ENCODE measurements around the gene RPP25. TPM values are rescaled to one million over a fixed set of nuclear protein-coding genes. Genes with fewer than 3 reads are reported as not detected.

RPP25 gene
- total and polyA plus RNA-seq, 2 of the 13 experiments (the other 11 are each of a cell fraction or from before 2014, with no cell fraction given): 0.05 to 0.11 TPM

- TF ChIP-seq ZNF407 (CRISPR knock-in tag; IDR thresholded peaks at IDR 0.05; ENCODE audit: not compliant biosample characterization) (no peak), ZNF724P (CRISPR knock-in tag; IDR thresholded peaks at IDR 0.05; ENCODE audit: borderline replicate concordance) (peak; percentile 38; the same call in 1 of the 2 replicates), SOX5 (CRISPR knock-in tag; IDR thresholded peaks at IDR 0.05; ENCODE audit: borderline replicate concordance) (peak; percentile 46; the same call in 1 of the 2 replicates), ZNF678 (CRISPR knock-in tag; IDR thresholded peaks at IDR 0.05) (no peak), ZNF121 (CRISPR knock-in tag; IDR thresholded peaks at IDR 0.05) (no peak), CSRNP1 (CRISPR knock-in tag; IDR thresholded peaks at IDR 0.05) (no peak; the same call in 1 of the 2 replicates), ELF4 (CRISPR knock-in tag; IDR thresholded peaks at IDR 0.05; ENCODE audit: borderline replicate concordance) (0 out of 2 replicates have a peak, but pooled peaks have one; percentile 17), SP4 (CRISPR knock-in tag; IDR thresholded peaks at IDR 0.05) (no peak; the same call in 1 of the 2 replicates), ZNF136 (CRISPR knock-in tag; IDR thresholded peaks at IDR 0.05; ENCODE audit: low read depth) (no peak), ELK4 (CRISPR knock-in tag; IDR thresholded peaks at IDR 0.05; ENCODE audit: borderline replicate concordance) (no peak), NPAS2 (CRISPR knock-in tag; IDR thresholded peaks at IDR 0.05; ENCODE audit: borderline replicate concordance) (no peak), ZNF776 (CRISPR knock-in tag; IDR thresholded peaks at IDR 0.05) (peak; percentile 89; the same call in 1 of the 2 replicates), ZNF34 (CRISPR knock-in tag; IDR thresholded peaks at IDR 0.05; ENCODE audit: borderline replicate concordance) (no peak)
These were observed 38.7 kb upstream of the RPP25 start, which contains the start of gene SCAMP5 (continued) for GRCh38 chr15:74995182-74995778.

Measured in HepG2 (cell line).